Purkinje cell (primary cell): ENCODE measurements around the gene LMBR1L. TPM values are rescaled to one million over a fixed set of nuclear protein-coding genes. Genes with fewer than 3 reads are reported as not detected.

Source experiments
- polyA plus RNA-seq: library from polyadenylated mRNA; unstranded; fragments of >200 nt; fragmentation: Nextera tagmentation; gene quantifications from 2 replicates; pipeline ENCODE4 v1.2.1, GENCODE V29; 2014

LMBR1L gene
- polyA plus RNA-seq: 3.4 and 4.5 TPM in 2 replicates

GRCh38 chr12:49110464-49111155 lies at the start of gene LMBR1L:
Gene LMBR1L (minus strand): TSS chr12:49110847. CDS start chr12:49110555, 292 bp downstream.

GRCh38 chr12:49131051-49131893 lies 20.6 kb upstream of the LMBR1L start, which contains the start of gene TUBA1B:
Gene TUBA1B (minus strand): TSS chr12:49131395. CDS start chr12:49131300, 95 bp downstream.

GRCh38 chr12:49094160-49094974 lies 16.3 kb downstream of the LMBR1L start, which contains the start of gene DHH:
Gene DHH (minus strand): TSS chr12:49094801. CDS start chr12:49094512, 289 bp downstream.

GRCh38 chr12:49069507-49070346 lies 40.9 kb downstream of the LMBR1L start, which contains the start of gene RHEBL1:
Gene RHEBL1 (minus strand): TSS chr12:49069979. CDS start chr12:49069785, 194 bp downstream.

GRCh38 chr12:49060237-49061156 lies 50.1 kb downstream of the LMBR1L start, which contains the start of gene KMT2D:
Gene KMT2D (minus strand): TSS chr12:49060794. CDS start chr12:49055324, 5,470 bp downstream.

Other genes starting within 250 kb of the LMBR1L start
- 1.6 and 3.0 TPM in 2 replicates for gene RND1, start 245.0 kb downstream of the LMBR1L start, polyA plus RNA-seq
- 2.2 and 3.1 TPM in 2 replicates for gene FKBP11, start 185.4 kb downstream of the LMBR1L start, polyA plus RNA-seq
- 44.7 and 65.0 TPM in 2 replicates for gene ARF3, start 153.4 kb downstream of the LMBR1L start, polyA plus RNA-seq
- gene WNT10B, start 139.1 kb downstream of the LMBR1L start, polyA plus RNA-seq: 3.2 TPM in 1 of 2 replicates, not detected in the other
- not detected in 2 replicates for gene WNT1, start 132.5 kb downstream of the LMBR1L start, polyA plus RNA-seq
- gene DDN, start 111.5 kb downstream of the LMBR1L start, polyA plus RNA-seq: 0.10 and 1.3 TPM in 2 replicates
- 47.6 and 66.8 TPM in 2 replicates for gene PRKAG1, start 92.1 kb downstream of the LMBR1L start, polyA plus RNA-seq
- gene KMT2D, start 50.1 kb downstream of the LMBR1L start, polyA plus RNA-seq: 1.0 and 2.7 TPM in 2 replicates
- gene RHEBL1, start 40.9 kb downstream of the LMBR1L start, polyA plus RNA-seq: 5.3 and 6.9 TPM in 2 replicates
- 0.24 and 0.94 TPM in 2 replicates for gene DHH, start 16.0 kb downstream of the LMBR1L start, polyA plus RNA-seq
- gene TUBA1B, start 20.5 kb upstream of the LMBR1L start, polyA plus RNA-seq: 632 and 963 TPM in 2 replicates
- gene TUBA1A, start 78.2 kb upstream of the LMBR1L start, polyA plus RNA-seq: 353 and 569 TPM in 2 replicates
- gene TUBA1C, start 154.2 kb upstream of the LMBR1L start, polyA plus RNA-seq: 1.0 and 2.8 TPM in 2 replicates
- not detected in 2 replicates for gene PRPH, start 184.3 kb upstream of the LMBR1L start, polyA plus RNA-seq
- not detected in 2 replicates for gene TROAP, start 212.4 kb upstream of the LMBR1L start, polyA plus RNA-seq
- gene C1QL4, start 226.3 kb upstream of the LMBR1L start, polyA plus RNA-seq: not detected in 2 replicates
- gene DNAJC22, start 236.0 kb upstream of the LMBR1L start, polyA plus RNA-seq: not detected in 2 replicates